ENCODE data around the gene GPALPP1.
"Not testable (repeated sequence)": the region's sequence is repeated elsewhere in the genome, so short reads cannot be mapped to it uniquely, and the experiment has no call there.

Gene GPALPP1

DNA sequence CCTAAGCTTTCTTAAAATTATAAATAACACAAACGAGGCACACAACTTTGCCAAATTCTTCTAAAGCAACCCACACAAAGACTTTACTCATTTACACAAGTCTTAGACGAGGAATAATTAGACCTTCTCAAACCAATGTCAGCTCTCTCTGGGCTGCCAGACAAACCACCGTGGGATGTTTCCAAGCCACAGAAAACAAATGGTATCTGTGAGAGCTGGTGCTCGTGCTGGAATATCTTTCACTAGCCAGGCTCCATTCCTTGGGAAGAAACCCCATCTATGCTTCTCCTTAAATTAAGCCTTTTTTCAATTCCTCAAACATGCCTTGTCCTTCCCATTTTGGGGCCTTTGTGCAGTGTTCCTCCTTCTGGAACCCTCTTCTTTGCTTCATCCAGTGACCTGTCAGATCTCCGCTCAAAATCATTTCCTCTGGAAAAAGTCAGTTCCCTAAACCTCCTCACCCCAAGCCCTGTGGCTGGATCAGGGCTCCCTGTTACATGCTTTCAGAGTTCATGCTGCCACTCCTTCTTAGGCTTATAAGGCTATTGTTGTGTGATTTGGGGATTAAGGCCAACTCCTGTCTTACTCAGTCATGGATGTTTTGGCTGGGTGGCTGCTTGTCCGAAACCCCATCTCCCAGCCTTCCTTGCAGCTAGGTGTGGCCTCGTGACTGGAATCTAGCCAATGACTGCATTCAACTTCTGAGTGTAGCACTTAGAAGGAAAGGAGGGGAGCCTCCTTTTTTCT, 66.7 kb downstream of the GPALPP1 start:
- in situ Hi-C loops (cut with HindIII; ENCODE audit: low sequenced_read_pairs): no loop called here

DNA sequence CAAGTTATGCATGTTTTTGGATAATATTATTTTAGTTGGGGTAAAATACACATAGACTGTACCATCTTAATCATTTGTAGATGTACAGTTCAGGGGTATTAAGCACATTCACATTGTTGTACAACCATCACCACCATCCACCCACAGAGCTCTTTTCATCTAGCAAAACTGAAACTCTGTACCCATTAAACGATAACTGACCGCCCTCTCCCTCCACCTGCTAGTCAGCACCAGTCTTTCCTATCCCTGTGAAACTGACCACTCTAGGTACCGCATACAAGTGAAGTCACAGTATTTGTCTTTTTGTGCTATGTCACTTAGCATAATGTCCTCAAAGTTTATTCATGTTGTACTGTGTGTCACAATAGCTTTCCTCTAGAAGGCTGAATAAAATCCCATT, 70.7 kb downstream of the GPALPP1 start:
- in situ Hi-C loops (cut with HindIII; ENCODE audit: low sequenced_read_pairs): no loop called here

DNA sequence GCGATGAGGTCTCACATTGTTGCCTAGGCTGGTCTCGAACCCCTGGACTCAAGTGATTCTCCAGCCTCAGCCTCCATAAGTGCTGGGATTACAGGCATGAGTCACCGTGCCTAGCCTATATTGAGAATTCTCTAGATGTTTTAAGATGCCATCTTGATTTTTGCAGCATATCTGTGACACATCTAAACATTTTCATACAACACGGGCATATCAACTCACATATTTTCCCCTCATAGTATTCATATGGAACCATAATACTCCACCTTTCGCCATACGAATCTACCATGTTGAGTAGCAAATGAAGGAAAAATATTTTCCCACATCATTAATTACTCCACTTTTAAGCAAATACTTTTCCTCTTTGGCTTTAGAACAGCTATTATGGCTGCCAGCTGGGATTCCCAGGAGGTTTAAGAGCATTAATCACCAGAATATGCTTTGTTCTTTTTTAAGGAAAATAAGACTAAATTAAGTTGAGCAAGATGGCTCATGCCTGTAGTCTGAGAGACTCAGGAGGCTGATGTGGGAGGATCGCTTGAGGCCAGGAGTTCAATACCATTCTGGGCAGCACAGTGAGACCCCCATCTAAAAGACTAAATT, 74.0 kb downstream of the GPALPP1 start:
- in situ Hi-C loops (cut with HindIII; ENCODE audit: low sequenced_read_pairs): no loop called here

DNA sequence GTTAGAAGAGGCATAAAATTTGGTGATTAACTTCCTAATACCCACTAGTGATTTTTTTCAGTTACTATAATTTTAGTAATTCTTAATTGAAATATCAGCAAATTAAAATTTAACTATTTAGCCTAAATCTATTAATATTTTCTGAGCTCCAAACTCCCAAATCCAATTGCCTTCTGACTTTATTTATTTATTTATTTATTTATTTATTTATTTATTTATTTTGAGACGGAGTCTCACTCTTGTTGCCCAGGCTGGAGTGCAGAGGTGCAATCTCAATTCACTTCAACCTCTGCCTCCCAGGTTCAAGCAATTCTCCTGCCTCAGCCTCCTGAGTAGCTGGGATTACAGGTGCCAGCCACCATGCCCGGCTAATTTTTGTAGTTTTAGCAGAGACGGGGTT, 74.6 kb downstream of the GPALPP1 start:
- in situ Hi-C loops (cut with HindIII; ENCODE audit: low sequenced_read_pairs): not testable (repeated sequence)

DNA sequence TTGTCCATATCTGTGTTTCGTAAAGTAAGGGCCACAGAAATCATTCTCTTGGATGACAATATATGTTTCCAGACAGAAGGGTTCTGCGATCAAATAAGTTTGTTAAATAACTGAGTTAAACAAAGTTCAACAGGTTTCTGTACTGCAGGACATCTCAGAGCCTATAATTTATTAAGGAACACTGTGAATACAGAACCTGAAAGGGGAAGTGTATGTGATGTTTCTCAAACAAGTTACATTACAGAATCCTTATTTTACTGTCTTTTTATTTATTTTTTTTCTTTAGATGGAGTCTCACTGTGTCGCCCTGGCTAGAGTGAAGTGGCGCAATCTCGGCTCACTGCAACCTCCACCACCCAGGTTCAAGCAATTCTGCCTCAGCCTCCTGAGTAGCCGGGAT, 75.6 kb downstream of the GPALPP1 start:
- in situ Hi-C loops (cut with HindIII; ENCODE audit: low sequenced_read_pairs): no loop called here

DNA sequence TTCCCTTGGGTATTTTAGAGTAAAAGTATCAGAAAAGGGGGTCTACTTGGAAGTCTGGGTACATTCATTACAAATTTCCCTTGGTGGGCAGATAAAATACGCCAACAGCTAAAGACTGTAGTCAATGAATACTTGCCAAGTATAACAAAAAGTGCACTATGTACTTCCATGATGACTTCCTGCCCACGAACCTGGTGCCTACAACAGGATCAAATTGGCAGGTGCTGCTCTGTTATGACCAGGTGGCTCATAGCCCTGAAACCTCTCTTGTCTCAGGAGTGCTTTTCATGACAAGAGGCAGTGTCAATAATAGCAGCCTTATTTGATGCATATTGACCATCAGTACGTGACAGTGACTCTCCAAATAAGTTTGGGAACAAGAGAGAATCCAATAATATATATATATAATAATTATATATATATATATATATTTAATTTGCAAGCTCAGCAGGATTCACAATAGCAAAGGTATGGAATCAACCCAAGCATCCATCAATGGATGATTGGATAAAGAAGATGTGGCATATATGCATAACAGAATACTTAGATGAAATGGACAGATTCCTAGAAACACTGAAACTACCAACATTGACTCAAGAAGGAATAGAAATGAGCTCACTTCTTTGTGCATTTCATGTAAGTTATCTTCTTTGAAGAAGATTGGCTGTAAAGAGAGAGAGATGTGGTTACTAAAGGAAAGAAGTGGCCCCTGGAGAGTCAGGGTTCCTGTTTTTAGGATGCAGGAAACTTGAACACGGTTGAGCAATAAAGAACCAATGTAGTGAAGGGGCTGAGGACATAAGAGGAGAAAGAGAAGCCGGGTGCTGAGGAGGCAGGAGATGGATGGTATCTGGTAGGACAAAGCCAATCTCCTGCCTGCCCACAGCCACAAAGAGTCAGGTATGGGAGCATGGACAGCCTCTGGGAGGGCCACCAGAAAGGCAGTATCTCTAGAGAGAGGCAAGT, 79.0 kb downstream of the GPALPP1 start:
- in situ Hi-C loops (cut with HindIII; ENCODE audit: low sequenced_read_pairs): no loop called here

DNA sequence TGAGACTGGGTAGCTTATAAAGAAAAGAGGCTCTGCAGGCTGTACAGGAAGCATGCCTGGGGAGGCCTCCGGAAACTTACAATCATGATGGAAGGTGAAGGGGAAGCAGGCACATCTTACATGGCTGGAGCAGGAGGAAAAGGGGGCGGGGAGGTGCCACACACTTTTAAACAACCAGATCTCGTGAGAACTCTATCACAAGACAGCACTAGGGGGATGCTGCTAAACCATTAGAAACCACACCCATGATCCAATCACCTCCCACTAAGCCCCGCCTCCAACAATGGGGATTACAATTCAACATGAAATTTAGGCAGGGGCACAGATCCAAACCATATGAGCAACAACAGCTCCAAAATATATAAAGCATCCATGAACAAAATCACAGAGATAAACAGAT, 84.5 kb downstream of the GPALPP1 start:
- in situ Hi-C loops (cut with HindIII; ENCODE audit: low sequenced_read_pairs): no loop called here

DNA sequence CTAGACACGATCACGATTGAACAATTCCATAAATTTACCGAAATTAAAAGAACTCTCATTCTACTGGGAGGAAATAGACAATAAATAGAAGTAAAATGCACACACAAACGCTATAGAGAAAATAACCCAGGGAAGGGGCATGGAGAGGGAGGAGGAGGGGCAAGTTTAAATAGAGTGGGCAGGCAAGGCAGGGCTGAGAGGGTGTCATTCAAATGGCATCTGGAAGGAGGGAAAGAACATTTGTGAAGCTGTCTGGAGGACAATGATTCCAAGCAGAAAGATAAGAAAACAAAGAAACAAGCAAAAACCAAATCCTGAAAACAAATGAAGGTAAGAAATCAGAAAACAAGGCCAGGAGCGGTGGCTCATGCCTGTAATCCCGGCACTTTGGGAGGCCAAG, 85.4 kb downstream of the GPALPP1 start:
- in situ Hi-C loops (cut with HindIII; ENCODE audit: low sequenced_read_pairs): no loop called here

DNA sequence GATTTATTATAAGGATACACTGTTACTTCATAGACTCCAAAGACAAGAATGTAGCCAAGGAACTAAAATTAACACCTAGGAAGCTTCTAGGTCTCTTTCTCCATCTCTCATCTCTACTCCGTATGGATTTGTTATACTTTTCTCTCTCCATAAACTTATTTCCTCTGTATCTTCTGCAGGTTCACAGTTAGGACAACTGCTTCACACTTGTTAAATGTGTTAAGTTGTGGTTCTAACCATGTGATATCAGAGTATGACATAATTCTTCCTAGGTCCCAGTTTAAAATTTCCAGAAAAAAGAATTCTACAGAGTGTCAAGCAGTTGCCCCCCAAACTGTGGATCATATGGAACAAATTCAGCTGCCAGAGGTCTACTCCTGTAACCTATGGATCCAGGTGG, 88.7 kb downstream of the GPALPP1 start:
- in situ Hi-C loops (cut with HindIII; ENCODE audit: low sequenced_read_pairs): no loop called here

Data from DLD1 (cell line).